HCT116 (cell line): ENCODE measurements around the gene GLRX. TPM values are rescaled to one million over a fixed set of nuclear protein-coding genes. Genes with fewer than 3 reads are reported as not detected.

ENCODE experiments used
- ATAC-seq: fragments of 200-7000 bp; cut with Tn5 transposase; 2 replicates; pipeline ENCODE4 v1.9.1; 2020; ENCODE audit warnings: mild to moderate bottlenecking, moderate library complexity
- BruUV-seq: library from RNA; stranded (reverse); fragments of 400-500 nt; replicated peaks from 2 replicates; lab custom pipeline; 2021; lab: Mats Ljungman, UMichigan
- CTCF ChIA-PET: fragments of 300-600 bp; sonication (Branson Sonifier 250); formaldehyde crosslinking; loops from one replicate; lab custom pipeline; 2021; ENCODE audit warnings: antibody characterized with exemption; lab: Charles Lee
- POLR2A ChIA-PET: fragments of 300-600, 350-600 bp; sonication (Branson Sonifier 250); formaldehyde crosslinking; loops from one replicate; lab custom pipeline; 2021; ENCODE audit warnings: antibody characterized with exemption; lab: Charles Lee
- RAD21 ChIA-PET, 2 experiments: fragments of 300-600 bp; sonication (Branson Sonifier 250); formaldehyde crosslinking; loops; one replicate each; lab custom pipeline; 2023; ENCODE audit warnings: low total read pairs in 2 of 2; ENCODE audit not compliant: uncharacterized antibody in 2 of 2, unreplicated experiment in 2 of 2, low non-redundant PET in 1 of 2; lab: Charles Lee
- DNase-seq: peaks from one replicate; pipeline ENCODE4 v3.0.0-alpha.2; 2010; ENCODE audit warnings: low read depth, low spot score
- H2AFZ ChIP-seq: fragments of 200-600 bp; shearing (Covaris generic), sonication (generic); 2 replicates; pipeline ENCODE4 v1.6.1; 2017; ENCODE audit warnings: low read depth, mixed run types, mixed read lengths, antibody characterized with exemption, low read length; ENCODE audit not compliant: poor library complexity, severe bottlenecking
- H3K27ac ChIP-seq: 2 replicates; pipeline ENCODE4 v1.5.1; 2012; ENCODE audit warnings: low read depth, low read length
- H3K27me3 ChIP-seq: fragments of 200-600 bp; sonication (generic); 2 replicates; pipeline ENCODE4 v1.6.1; 2016; ENCODE audit warnings: mixed run types, low read length, mixed read lengths; ENCODE audit not compliant: insufficient read depth
- H3K36me3 ChIP-seq, 2 experiments: fragments of 200-500 bp in 1 of 2; fragments of 200-600 bp in 1 of 2; sonication (Bioruptor generic) in 1 of 2; sonication (generic) in 1 of 2; 2 replicates each; pipeline versions ENCODE4 v1.5.1 to v1.6.1; 2014 to 2016; ENCODE audit warnings: low read length in 2 of 2, inconsistent platforms in 1 of 2, mixed read lengths in 1 of 2, mixed run types in 1 of 2; ENCODE audit not compliant: insufficient read depth in 2 of 2, control insufficient read depth in 1 of 2
- H3K4me1 ChIP-seq, 2 experiments: fragments of 200-600 bp in 1 of 2; sonication (generic) in 1 of 2; 2 replicates each; pipeline versions ENCODE4 v1.5.1 to v1.6.1; 2012 to 2017; ENCODE audit warnings: low read length in 2 of 2, inconsistent platforms in 1 of 2, mild to moderate bottlenecking in 1 of 2, mixed read lengths in 1 of 2, mixed run types in 1 of 2, moderate library complexity in 1 of 2; ENCODE audit not compliant: insufficient read depth in 2 of 2, control insufficient read depth in 1 of 2
- H3K4me2 ChIP-seq: fragments of 200-600 bp; sonication (generic); 2 replicates; pipeline ENCODE4 v1.6.1; 2017; ENCODE audit warnings: mixed run types, low read length, mixed read lengths
- H3K4me3 ChIP-seq, 2 experiments: fragments of 200-600 bp in 1 of 2; sonication (generic) in 1 of 2; replicated peaks in 1 of 2; 2 replicates each; pipeline ENCODE4 v1.5.1; 2011 to 2016; ENCODE audit warnings: low read length in 2 of 2, control low read depth in 1 of 2, low read depth in 1 of 2, mild to moderate bottlenecking in 1 of 2, mixed read lengths in 1 of 2, mixed run types in 1 of 2
- H3K79me2 ChIP-seq: fragments of 200-600 bp; sonication (generic); 2 replicates; pipeline ENCODE4 v1.6.1; 2017; ENCODE audit warnings: mild to moderate bottlenecking, mixed run types, low read length, moderate library complexity, mixed read lengths; ENCODE audit not compliant: insufficient read depth
- H3K9ac ChIP-seq: fragments of 200-600 bp; sonication (generic); 2 replicates; pipeline ENCODE4 v1.6.1; 2016; ENCODE audit warnings: low read length, mixed read lengths
- H3K9me2 ChIP-seq: fragments of 200-600 bp; sonication (generic), shearing (Covaris generic); 2 replicates; pipeline ENCODE4 v1.6.1; 2017; ENCODE audit warnings: mixed run types, mild to moderate bottlenecking, moderate library complexity; ENCODE audit not compliant: insufficient read depth
- H3K9me3 ChIP-seq, 2 experiments: fragments of 200-500 bp in 1 of 2; fragments of 200-600 bp in 1 of 2; sonication (Bioruptor generic) in 1 of 2; sonication (generic) in 1 of 2; 2 replicates each; pipeline ENCODE4 v1.6.1; 2014 to 2017; ENCODE audit warnings: low read length in 2 of 2, mixed read lengths in 2 of 2, inconsistent platforms in 1 of 2, low read depth in 1 of 2, mild to moderate bottlenecking in 1 of 2, mixed run types in 1 of 2, moderate library complexity in 1 of 2; ENCODE audit not compliant: control insufficient read depth in 1 of 2, insufficient read depth in 1 of 2
- H4K20me1 ChIP-seq: fragments of 200-600 bp; sonication (generic), shearing (Covaris generic); 2 replicates; pipeline ENCODE4 v1.6.1; 2017; ENCODE audit warnings: mixed run types, mild to moderate bottlenecking, moderate library complexity; ENCODE audit not compliant: insufficient read depth
- CBX3 ChIP-seq: IDR thresholded peaks from 2 replicates; pipeline ENCODE4 v1.6.1; 2012; ENCODE audit warnings: low read depth
- CEBPB ChIP-seq: IDR thresholded peaks from 2 replicates; pipeline ENCODE4 v1.6.1; 2012; ENCODE audit warnings: low read depth
- CTCF ChIP-seq, 3 experiments: fragments of 200-600 bp in 1 of 3; sonication (generic) in 1 of 3; IDR thresholded peaks in 2 of 3; conservative IDR thresholded peaks in 1 of 3; 2 replicates each; pipeline ENCODE4 v1.5.1; 2012 to 2017; ENCODE audit warnings: low read depth in 2 of 3, low read length in 2 of 3, antibody characterized with exemption in 1 of 3, borderline replicate concordance in 1 of 3, control low read depth in 1 of 3, mild to moderate bottlenecking in 1 of 3, mixed read lengths in 1 of 3, mixed run types in 1 of 3, moderate library complexity in 1 of 3; ENCODE audit not compliant: insufficient read depth in 1 of 3
- EGR1 ChIP-seq: IDR thresholded peaks from 2 replicates; pipeline ENCODE4 v1.6.1; 2012; ENCODE audit warnings: low read depth
- FOSL1 ChIP-seq: IDR thresholded peaks from 2 replicates; pipeline ENCODE4 v1.6.1; 2012; ENCODE audit warnings: low read depth
- JUND ChIP-seq: IDR thresholded peaks from 2 replicates; pipeline ENCODE4 v1.6.1; 2012
- RAD21 ChIP-seq: IDR thresholded peaks from 2 replicates; pipeline ENCODE4 v1.6.1; 2012; ENCODE audit warnings: low read depth, mild to moderate bottlenecking
- SIN3A ChIP-seq: IDR thresholded peaks from 2 replicates; pipeline ENCODE4 v1.6.1; 2012; ENCODE audit warnings: low read depth
- SP1 ChIP-seq: IDR thresholded peaks from 2 replicates; pipeline ENCODE4 v1.6.1; 2012; ENCODE audit warnings: low read depth
- TCF7L2 ChIP-seq: IDR thresholded peaks from 2 replicates; pipeline ENCODE4 v1.7.0; 2011; ENCODE audit warnings: borderline replicate concordance, inconsistent platforms; ENCODE audit not compliant: insufficient read depth, insufficient read length; ENCODE audit errors: extremely low read depth
- YY1 ChIP-seq: IDR thresholded peaks from 2 replicates; pipeline ENCODE4 v1.6.1; 2011; ENCODE audit warnings: low read length, low read depth, moderate library complexity, mild to moderate bottlenecking; ENCODE audit not compliant: insufficient replicate concordance; ENCODE audit errors: extremely low read depth
- ZNF274 ChIP-seq: fragments of 200-500 bp; sonication (Bioruptor generic); IDR thresholded peaks from 2 replicates; pipeline ENCODE4 v1.6.1; 2014; ENCODE audit warnings: mild to moderate bottlenecking, low read depth, low read length, inconsistent platforms
- intact Hi-C: fragments of 100-400 bp; cut with micrococcal nuclease; formaldehyde crosslinking; loops from 2 replicates; pipeline ENCODE4 v1.10.0; 2022
- total RNA-seq: library from RNA; stranded (reverse); gene quantifications from one replicate; pipeline ENCODE4 v1.2.1, GENCODE V29; 2021; ENCODE audit not compliant: unreplicated experiment
- TF ChIP-seq, protein P1 (sequence below): IDR thresholded peaks from 2 replicates; pipeline ENCODE4 v1.6.1; 2011; ENCODE audit warnings: mild to moderate bottlenecking, low read length, moderate library complexity; ENCODE audit not compliant: insufficient replicate concordance; ENCODE audit errors: extremely low read depth

Gene GLRX
- total RNA-seq, 1 experiment from 2014 or later = 29.3 TPM

DNA sequence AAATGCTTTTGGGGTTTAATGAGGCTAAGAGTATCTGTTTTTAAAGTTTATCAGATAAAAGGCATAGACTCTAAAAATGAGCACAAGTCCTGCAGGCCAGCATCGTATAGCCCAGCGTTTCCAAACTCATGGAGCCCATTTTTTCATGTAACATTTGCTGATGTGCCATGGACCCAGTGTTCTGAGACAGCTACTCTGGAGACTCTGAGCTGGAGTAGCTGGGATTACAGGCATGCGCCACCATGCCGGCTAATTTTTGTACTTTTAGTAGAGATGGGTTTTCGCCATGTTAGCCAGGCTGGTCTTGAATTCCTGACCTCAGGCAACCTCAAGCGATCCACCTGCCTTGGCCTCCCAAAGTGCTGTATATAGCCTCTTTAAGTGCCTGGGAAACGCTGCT is 15.8 kb downstream of the GLRX start:
- H2AFZ ChIP-seq = no peak overlapping the region
- no peaks in the 10 kb centered on the region for H4K20me1 ChIP-seq
- no peak for DNase-seq
- no peaks in the 10 kb centered on the region for H3K36me3 ChIP-seq
- H3K27me3 ChIP-seq = no peaks in the 10 kb centered on the region
- no peak overlapping the region for H3K9ac ChIP-seq
- no peaks in the 10 kb centered on the region for H3K9me2 ChIP-seq
- intact Hi-C loops = no loop called here
- TF ChIP-seq TCF7L2 (no peak), JUND (no peak), RAD21 (no peak), CEBPB (no peak), CTCF (IDR thresholded peaks at IDR 0.05 in 2 of 3, conservative IDR thresholded peaks at IDR 0.05 in 1 of 3; ENCODE audit: borderline replicate concordance in 1 of 3, insufficient read depth in 1 of 3, low read depth in 2 of 3, low read length in 2 of 3) (no peak), EGR1 (no peak), SIN3A (no peak), FOSL1 (no peak), SP1 (no peak), ZNF274 (no peak), YY1 (no peak), CBX3 (no peak)
- TF ChIP-seq, protein P1, sequence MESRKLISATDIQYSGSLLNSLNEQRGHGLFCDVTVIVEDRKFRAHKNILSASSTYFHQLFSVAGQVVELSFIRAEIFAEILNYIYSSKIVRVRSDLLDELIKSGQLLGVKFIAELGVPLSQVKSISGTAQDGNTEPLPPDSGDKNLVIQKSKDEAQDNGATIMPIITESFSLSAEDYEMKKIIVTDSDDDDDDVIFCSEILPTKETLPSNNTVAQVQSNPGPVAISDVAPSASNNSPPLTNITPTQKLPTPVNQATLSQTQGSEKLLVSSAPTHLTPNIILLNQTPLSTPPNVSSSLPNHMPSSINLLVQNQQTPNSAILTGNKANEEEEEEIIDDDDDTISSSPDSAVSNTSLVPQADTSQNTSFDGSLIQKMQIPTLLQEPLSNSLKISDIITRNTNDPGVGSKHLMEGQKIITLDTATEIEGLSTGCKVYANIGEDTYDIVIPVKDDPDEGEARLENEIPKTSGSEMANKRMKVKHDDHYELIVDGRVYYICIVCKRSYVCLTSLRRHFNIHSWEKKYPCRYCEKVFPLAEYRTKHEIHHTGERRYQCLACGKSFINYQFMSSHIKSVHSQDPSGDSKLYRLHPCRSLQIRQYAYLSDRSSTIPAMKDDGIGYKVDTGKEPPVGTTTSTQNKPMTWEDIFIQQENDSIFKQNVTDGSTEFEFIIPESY = no peak
- H3K4me1 ChIP-seq = no peaks in the 10 kb centered on the region
- no peak for ATAC-seq
- ChIA-PET CTCF (no interaction called here), RAD21 (no interaction called here), POLR2A (interaction anchor here (2.3 kb wide), 1 partner anchor 16 kb away, joined by 6 read pairs; the partner anchor contains the start of gene GLRX)
- H3K4me3 ChIP-seq = no peak overlapping the region
- no peak overlapping the region for H3K27ac ChIP-seq
- H3K4me2 ChIP-seq = no peak overlapping the region
- no peaks in the 10 kb centered on the region for H3K79me2 ChIP-seq
- BruUV-seq = no TSS peak
- H3K9me3 ChIP-seq = no peaks in the 10 kb centered on the region
